Progenitor cell of endocrine pancreas (in vitro differentiated cells): ENCODE measurements around the gene BBS9. TPM values are rescaled to one million over a fixed set of nuclear protein-coding genes. Genes with fewer than 3 reads are reported as not detected.

Experiments
- DNase-seq: peaks from one replicate; pipeline ENCODE4 v3.0.0; 2021; ENCODE audit warnings: low spot score; ENCODE audit not compliant: unreplicated experiment
- H3K27ac Mint-ChIP-seq: 2 replicates; pipeline ENCODE4 v1.8.0; 2021; ENCODE audit warnings: mild to moderate bottlenecking, moderate library complexity, mixed read lengths
- H3K27me3 Mint-ChIP-seq: 2 replicates; pipeline ENCODE4 v1.8.0; 2021; ENCODE audit warnings: mixed read lengths
- H3K36me3 Mint-ChIP-seq: 2 replicates; pipeline ENCODE4 v1.8.0; 2022; ENCODE audit warnings: mixed read lengths; ENCODE audit not compliant: insufficient read depth
- H3K4me1 Mint-ChIP-seq: 2 replicates; pipeline ENCODE4 v1.8.0; 2021; ENCODE audit warnings: low read depth, mixed read lengths
- H3K4me3 Mint-ChIP-seq: 2 replicates; pipeline ENCODE4 v1.8.0; 2021; ENCODE audit warnings: low read depth, mild to moderate bottlenecking, moderate library complexity, mixed read lengths
- H3K9me3 Mint-ChIP-seq: 2 replicates; pipeline ENCODE4 v1.8.0; 2021; ENCODE audit warnings: low read depth, mixed read lengths
- CTCF ChIP-seq: fragments of 200-600 bp; sonication (generic); IDR thresholded peaks from one replicate; pipeline ENCODE4 v1.5.0; 2021; ENCODE audit warnings: antibody characterized with exemption, mild to moderate bottlenecking; ENCODE audit not compliant: unreplicated experiment
- total RNA-seq: library from RNA; stranded (reverse); gene quantifications from 2 replicates; pipeline ENCODE4 v1.2.1, GENCODE V29; 2021

The BBS9 gene
- total RNA-seq, 1 donor from 2014 or later: 25.5 TPM

DNA sequence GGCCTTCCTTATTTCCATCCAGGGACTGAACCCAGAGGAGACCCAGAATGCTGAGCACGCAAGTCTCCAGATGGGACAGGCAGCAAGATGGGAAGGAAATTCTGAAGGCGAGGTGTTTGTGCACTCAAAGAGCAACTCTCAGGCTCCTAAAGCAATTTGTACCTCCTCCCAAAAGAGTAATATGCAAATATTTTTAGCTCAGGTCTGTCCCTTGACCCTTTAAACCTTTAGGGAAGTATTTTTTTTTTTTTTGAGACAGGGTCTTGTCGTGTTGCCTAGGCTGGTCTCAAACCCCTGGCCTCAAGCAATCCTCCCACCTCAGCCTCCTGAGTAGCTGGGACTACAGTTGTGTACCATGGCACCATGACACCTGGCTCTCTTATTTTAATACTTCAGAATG, 28.6 kb upstream of the BBS9 start:
- Mint-ChIP-seq H3K4me1 (no peaks in the 10 kb centered on the region), H3K27me3 (no peaks in the 10 kb centered on the region), H3K36me3 (peaks cover 22% of the 10 kb centered on the region), H3K4me3 (no peak overlapping the region), H3K9me3 (no peaks in the 10 kb centered on the region), H3K27ac (no peak overlapping the region)
- DNase-seq: no peak
- TF ChIP-seq CTCF: no peak

DNA sequence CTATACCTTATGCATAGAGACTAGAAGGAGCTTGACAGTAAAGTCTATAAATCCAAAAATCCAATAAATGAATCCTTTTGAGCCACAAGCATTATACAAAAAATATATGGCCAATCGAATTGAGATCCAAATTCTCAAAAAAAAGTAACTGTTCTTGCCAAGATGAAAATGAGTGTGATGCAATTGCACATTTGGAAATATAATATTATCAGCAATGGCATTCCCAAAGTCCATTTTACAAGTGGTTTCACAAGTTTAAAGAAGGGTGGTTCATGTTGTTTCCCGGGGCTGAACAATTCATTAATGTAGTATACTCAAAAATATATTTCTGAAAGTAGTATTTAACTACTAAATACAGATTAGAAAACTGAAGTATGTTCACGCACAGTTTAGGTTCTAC, 27.5 kb upstream of the BBS9 start:
- H3K27ac Mint-ChIP-seq: no peak overlapping the region
- peaks cover 17% of the 10 kb centered on the region for H3K36me3 Mint-ChIP-seq
- no peak overlapping the region for H3K4me3 Mint-ChIP-seq
- no peaks in the 10 kb centered on the region for H3K27me3 Mint-ChIP-seq
- TF ChIP-seq CTCF: no peak
- peaks cover 1% of the 10 kb centered on the region for H3K4me1 Mint-ChIP-seq
- DNase-seq: no peak
- H3K9me3 Mint-ChIP-seq: no peaks in the 10 kb centered on the region

DNA sequence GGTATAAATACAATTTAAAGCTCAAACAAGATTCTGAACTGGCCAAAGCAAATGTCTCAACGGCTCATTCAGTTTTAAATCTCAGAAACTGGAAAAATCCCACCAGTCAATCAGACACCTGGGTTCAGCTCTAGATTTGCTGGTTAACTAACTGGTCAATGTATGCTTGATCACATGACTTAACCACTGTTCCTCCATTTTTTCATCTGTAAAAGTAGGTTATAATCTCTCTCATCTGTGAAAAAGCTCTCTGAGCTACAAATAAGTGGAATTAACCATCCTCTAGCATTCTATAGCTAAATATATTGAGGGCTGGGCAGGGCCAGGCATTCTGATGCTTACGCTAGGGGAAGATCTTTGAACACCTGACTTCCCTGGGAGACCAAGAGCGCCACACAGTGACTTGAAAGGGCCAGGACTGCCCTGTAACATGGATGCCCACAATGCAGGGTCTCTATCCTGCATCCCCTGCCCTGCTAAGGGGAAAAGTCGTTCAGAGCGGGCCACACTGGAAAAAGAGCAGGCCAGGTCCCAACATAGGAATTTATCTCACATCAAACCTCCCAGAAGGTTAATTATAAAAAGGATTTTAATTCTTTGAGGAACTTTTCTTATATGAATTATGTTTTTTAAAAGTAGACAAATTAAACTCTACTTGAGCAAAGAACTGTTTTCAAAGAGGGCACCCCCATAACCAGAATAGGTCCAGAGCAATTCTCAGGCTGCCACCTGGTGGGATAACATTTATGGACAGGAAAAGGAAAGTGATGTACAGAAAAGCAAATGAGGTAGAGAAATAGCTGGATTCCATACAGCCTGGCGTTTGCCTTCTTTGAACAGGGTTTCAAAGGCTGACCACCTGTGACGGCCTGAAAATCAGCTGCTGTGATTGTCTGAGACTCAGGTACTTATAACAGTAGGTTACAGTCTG, 22.0 kb upstream of the BBS9 start:
- no peak for DNase-seq
- H3K27me3 Mint-ChIP-seq: no peaks in the 10 kb centered on the region
- peak overlapping the region; percentile 97 for H3K27ac Mint-ChIP-seq

DNA sequence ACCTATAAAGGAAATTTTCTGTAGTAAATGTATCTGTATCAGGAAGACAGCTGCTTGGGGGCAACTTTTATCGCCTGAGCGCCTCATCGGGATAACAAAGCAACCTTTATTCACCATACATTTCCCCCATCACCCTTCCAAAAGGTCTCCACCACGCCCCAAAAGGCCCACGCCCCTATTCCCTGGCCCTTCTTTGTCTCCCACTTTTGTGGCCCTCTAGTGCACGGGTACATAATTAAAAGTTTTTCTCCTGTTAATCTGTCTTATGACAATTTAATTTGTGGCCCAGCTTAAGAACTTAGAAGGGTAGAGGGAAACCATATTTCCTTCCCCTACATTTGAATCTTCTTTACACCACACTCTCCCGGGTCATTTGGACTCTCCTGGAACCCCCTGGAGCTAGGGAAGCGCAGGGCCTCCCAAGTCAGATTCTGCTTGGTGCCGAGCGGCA, 20.8 kb upstream of the BBS9 start:
- H3K27me3 Mint-ChIP-seq: peaks cover 3% of the 10 kb centered on the region
- H3K4me1 Mint-ChIP-seq: peaks cover 33% of the 10 kb centered on the region
- H3K27ac Mint-ChIP-seq: peak overlapping the region; percentile 97
- peak overlapping the region; percentile 94 for H3K4me3 Mint-ChIP-seq
- peak; percentile 16 for TF ChIP-seq CTCF
- H3K36me3 Mint-ChIP-seq: no peaks in the 10 kb centered on the region
- no peak for DNase-seq
- H3K9me3 Mint-ChIP-seq: no peaks in the 10 kb centered on the region

More for the DNA sequence above, 22.0 kb upstream of the BBS9 start:
- peaks cover 31% of the 10 kb centered on the region for H3K4me1 Mint-ChIP-seq
- H3K36me3 Mint-ChIP-seq: peaks cover 4% of the 10 kb centered on the region
- peak overlapping the region; percentile 94 for H3K4me3 Mint-ChIP-seq
- TF ChIP-seq CTCF: peak; percentile 52
- no peaks in the 10 kb centered on the region for H3K9me3 Mint-ChIP-seq

GRCh38 chr7:33109005-33109757, 20.2 kb upstream of the BBS9 start, which contains the start of gene RP9:
TSS of gene RP9 (minus strand) at chr7:33109404. CDS start at chr7:33109372, 32 bp downstream.
- H3K27me3 Mint-ChIP-seq: peaks cover 3% of the 10 kb centered on the region
- no peaks in the 10 kb centered on the region for H3K36me3 Mint-ChIP-seq
- peak; percentile 76 for DNase-seq
- H3K4me3 Mint-ChIP-seq: peak within 1 kb of the TSS; percentile 94
- H3K9me3 Mint-ChIP-seq: no peaks in the 10 kb centered on the region
- TF ChIP-seq CTCF: peak; percentile 72
- H3K27ac Mint-ChIP-seq: peak within 1 kb of the TSS; percentile 97
- peaks cover 33% of the 10 kb centered on the region for H3K4me1 Mint-ChIP-seq
